Gastrocnemius medialis (tissue), 4 donors: ENCODE results near the gene MOB3B. TPM values are rescaled to one million over a fixed set of nuclear protein-coding genes. Genes with fewer than 3 reads are reported as not detected.

Source experiments
- ATAC-seq, 2 donors: fragments of 150-250 bp; one replicate each; pipeline ENCODE4 v1.9.1; 2016
- DNase-seq, 2 donors: peaks; one replicate each; pipeline ENCODE4 v3.0.0-alpha.2; 2019
- H3K27ac ChIP-seq, 4 donors: fragments of 200-600 bp; sonication (generic); 1 replicate in 1 of 4; 2 replicates in 3 of 4; pipeline ENCODE4 v1.5.1; 2016 to 2018; ENCODE audit warnings: mild to moderate bottlenecking in 2 of 4, moderate library complexity in 1 of 4
- H3K27me3 ChIP-seq, 3 donors: fragments of 200-600 bp; sonication (generic) in 2 of 3; 1 replicate in 1 of 3; 2 replicates in 2 of 3; pipeline versions ENCODE4 v1.5.1 to v1.6.0; 2016 to 2019; ENCODE audit warnings: mild to moderate bottlenecking in 1 of 3, moderate library complexity in 1 of 3
- H3K36me3 ChIP-seq, 2 donors: fragments of 200-600 bp; sonication (generic) in 1 of 2; one replicate each; pipeline ENCODE4 v1.5.1; 2017 to 2018
- H3K4me1 ChIP-seq, 2 donors: fragments of 200-600 bp; sonication (generic) in 1 of 2; one replicate each; pipeline ENCODE4 v1.5.1; 2016 to 2017; ENCODE audit warnings: mild to moderate bottlenecking in 2 of 2
- H3K4me3 ChIP-seq, 4 donors: fragments of 200-600 bp; sonication (generic) in 3 of 4; 1 replicate in 1 of 4; 2 replicates in 3 of 4; pipeline ENCODE4 v1.5.1; 2016 to 2019; ENCODE audit warnings: mild to moderate bottlenecking in 2 of 4
- H3K9me3 ChIP-seq, 3 donors: fragments of 200-600 bp; sonication (generic) in 2 of 3; 1 replicate in 1 of 3; 2 replicates in 2 of 3; pipeline ENCODE4 v1.5.1; 2016 to 2019
- POLR2A ChIP-seq, 2 donors: fragments of 450-650 bp; IDR thresholded peaks; one replicate each; pipeline ENCODE4 v1.6.1; 2017; ENCODE audit warnings: antibody characterized with exemption in 2 of 2, mild to moderate bottlenecking in 2 of 2, moderate library complexity in 2 of 2
- in situ Hi-C, 4 donors: fragments of 200-750 bp; cut with MboI; loops; one replicate each; pipeline versions ENCODE4 v1.15.0 to v1.8.0; 2017; ENCODE audit warnings: low sequenced_read_pairs in 4 of 4
- intact Hi-C: fragments of 100-400 bp; cut with DNase I; formaldehyde crosslinking; loops from one replicate; pipeline ENCODE4 v1.15.1; 2023; ENCODE audit warnings: low total_unique reads
- total RNA-seq, 4 donors: library from RNA; depleted of rRNA; stranded (reverse); fragments of >200 nt; gene quantifications; one replicate each; pipeline versions ENCODE4 v1.1.0 to v1.2.3, GENCODE V29; 2016
- TF ChIP-seq, protein P1 (sequence below), 5 experiments: fragments of 450-650 bp in 3 of 5; fragments of 200-600 bp in 2 of 5; sonication (generic) in 2 of 5; IDR thresholded peaks in 4 of 5; conservative IDR thresholded peaks in 1 of 5; 1 replicate in 4 of 5; 2 replicates in 1 of 5; pipeline ENCODE4 v1.5.1; 2016 to 2019; ENCODE audit warnings: antibody characterized with exemption in 5 of 5, mild to moderate bottlenecking in 3 of 5, moderate library complexity in 3 of 5

The MOB3B gene
- total RNA-seq, 4 donors from 2014 or later = 3.4 to 16.3 (median 12.7) TPM

DNA sequence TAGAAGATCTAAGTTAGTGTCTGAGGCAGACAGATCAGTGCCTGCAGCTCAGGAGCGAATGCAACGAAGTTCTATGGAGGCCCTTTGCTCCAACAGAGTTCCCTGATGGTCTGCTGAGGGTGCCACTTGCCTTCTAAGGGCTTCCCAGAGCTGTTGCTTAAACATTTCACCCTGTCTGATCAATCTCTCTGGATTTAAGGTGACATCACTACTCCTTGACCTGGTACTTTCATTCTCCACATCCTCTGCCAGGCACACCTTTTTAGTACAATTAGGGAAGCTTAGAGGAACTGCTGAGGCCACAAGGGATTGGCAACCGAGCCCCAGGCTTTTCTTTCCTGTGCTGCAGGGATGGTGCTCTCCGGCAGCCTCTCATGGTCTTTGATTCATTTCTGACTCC, 99.7 kb downstream of the MOB3B start:
- ATAC-seq (no peak), DNase-seq (no peak)
- H3K27ac ChIP-seq = no peak overlapping the region
- intact Hi-C loops = loop anchor here (10.0 kb wide), 1 partner anchor 95 kb away; no protein-coding TSS in a partner anchor
- peaks cover 11 to 17% of the 10 kb centered on the region in 2 donors for H3K4me1 ChIP-seq
- TF ChIP-seq POLR2A (IDR thresholded peaks at IDR 0.05) = no peak
- TF ChIP-seq, protein P1, sequence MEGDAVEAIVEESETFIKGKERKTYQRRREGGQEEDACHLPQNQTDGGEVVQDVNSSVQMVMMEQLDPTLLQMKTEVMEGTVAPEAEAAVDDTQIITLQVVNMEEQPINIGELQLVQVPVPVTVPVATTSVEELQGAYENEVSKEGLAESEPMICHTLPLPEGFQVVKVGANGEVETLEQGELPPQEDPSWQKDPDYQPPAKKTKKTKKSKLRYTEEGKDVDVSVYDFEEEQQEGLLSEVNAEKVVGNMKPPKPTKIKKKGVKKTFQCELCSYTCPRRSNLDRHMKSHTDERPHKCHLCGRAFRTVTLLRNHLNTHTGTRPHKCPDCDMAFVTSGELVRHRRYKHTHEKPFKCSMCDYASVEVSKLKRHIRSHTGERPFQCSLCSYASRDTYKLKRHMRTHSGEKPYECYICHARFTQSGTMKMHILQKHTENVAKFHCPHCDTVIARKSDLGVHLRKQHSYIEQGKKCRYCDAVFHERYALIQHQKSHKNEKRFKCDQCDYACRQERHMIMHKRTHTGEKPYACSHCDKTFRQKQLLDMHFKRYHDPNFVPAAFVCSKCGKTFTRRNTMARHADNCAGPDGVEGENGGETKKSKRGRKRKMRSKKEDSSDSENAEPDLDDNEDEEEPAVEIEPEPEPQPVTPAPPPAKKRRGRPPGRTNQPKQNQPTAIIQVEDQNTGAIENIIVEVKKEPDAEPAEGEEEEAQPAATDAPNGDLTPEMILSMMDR (IDR thresholded peaks at IDR 0.05 in 4 of 5, conservative IDR thresholded peaks at IDR 0.05 in 1 of 5) = no peak
- no peak overlapping the region for H3K4me3 ChIP-seq
- in situ Hi-C loops = loop anchor here in 1 of 4 donors (10.0 kb wide), 1 partner anchor 45 kb away; no protein-coding TSS in a partner anchor
- H3K9me3 ChIP-seq = no peaks in the 10 kb centered on the region
- no peaks in the 10 kb centered on the region for H3K36me3 ChIP-seq
- H3K27me3 ChIP-seq = no peaks in the 10 kb centered on the region

DNA sequence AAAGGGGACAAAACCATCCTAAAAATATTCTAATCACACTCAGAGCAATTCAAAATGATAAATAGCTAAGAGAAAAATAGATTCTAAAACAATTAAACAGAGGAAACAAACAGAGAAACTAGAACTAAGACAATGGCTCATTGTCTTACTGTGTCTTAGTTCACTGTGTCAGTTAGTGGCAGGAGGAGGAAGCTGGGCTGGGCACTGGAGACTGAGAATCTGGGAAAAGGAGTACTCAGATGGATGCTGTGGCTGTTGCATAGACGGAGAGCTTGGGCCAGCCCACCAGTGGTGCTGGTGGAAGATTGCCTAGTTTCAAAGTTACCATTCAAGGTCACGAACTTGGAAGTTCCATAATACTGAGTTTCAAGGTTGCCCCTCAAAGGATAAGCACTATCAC, 100.2 kb downstream of the MOB3B start:
- H3K4me1 ChIP-seq = peaks cover 11 to 17% of the 10 kb centered on the region in 2 donors
- no peak overlapping the region for H3K27ac ChIP-seq
- no peaks in the 10 kb centered on the region for H3K27me3 ChIP-seq
- H3K4me3 ChIP-seq = no peak overlapping the region
- TF ChIP-seq, protein P1 (IDR thresholded peaks at IDR 0.05 in 4 of 5, conservative IDR thresholded peaks at IDR 0.05 in 1 of 5) = no peak
- no peak for TF ChIP-seq POLR2A (IDR thresholded peaks at IDR 0.05)
- in situ Hi-C loops (loop anchor here in 1 of 4 donors (10.0 kb wide), 1 partner anchor 45 kb away; no protein-coding TSS in a partner anchor), intact Hi-C loops (no loop called here)
- no peak for ATAC-seq
- no peaks in the 10 kb centered on the region for H3K9me3 ChIP-seq
- no peaks in the 10 kb centered on the region for H3K36me3 ChIP-seq
- no peak for DNase-seq

DNA sequence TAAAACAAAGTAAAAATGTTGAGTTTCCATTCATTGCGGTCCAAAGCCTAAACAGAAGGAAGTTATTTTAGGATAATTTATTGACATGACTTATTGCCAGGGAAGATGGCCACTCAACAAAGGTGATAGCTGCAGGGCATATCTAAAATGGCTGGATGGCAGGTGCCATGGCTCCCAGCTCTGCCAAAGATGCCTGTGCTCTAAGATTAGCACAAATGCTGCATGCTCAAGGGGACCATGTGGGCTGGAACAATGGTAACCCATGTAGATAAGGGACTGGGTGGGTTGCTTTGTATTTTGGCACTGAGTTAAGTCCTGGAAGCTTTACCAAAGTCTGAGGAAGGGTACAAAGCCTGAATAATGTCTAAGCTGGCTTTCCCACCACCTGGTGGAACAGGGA, 101.1 kb downstream of the MOB3B start:
- Histone ChIP-seq H3K27me3 (no peaks in the 10 kb centered on the region), H3K4me3 (no peak overlapping the region), H3K36me3 (no peaks in the 10 kb centered on the region), H3K9me3 (no peaks in the 10 kb centered on the region), H3K4me1 (peaks cover 11 to 17% of the 10 kb centered on the region in 2 donors), H3K27ac (no peak overlapping the region)
- no peak for ATAC-seq
- no peak for DNase-seq
- no peak for TF ChIP-seq POLR2A (IDR thresholded peaks at IDR 0.05)
- intact Hi-C loops (no loop called here), in situ Hi-C loops (loop anchor here in 1 of 4 donors (10.0 kb wide), 1 partner anchor 46 kb away; no protein-coding TSS in a partner anchor)

DNA sequence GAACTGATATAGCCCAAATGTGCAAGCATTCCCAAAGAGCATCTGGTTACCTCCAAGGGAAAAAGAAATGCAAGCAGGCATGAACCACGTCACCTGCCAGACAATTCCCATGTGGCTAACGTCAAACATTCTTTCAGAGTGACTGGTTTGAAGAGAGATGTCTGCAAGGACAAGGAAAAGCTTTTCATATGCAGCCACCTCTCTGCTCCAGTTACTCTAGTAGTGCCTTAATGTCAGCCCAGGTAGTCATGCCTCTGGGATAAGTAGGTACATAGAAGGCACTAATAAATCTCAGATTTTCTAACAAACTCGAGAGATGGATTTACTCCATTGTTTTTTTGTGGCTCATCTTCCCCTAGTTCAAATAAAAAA, 102.4 kb downstream of the MOB3B start:
- Histone ChIP-seq H3K9me3 (no peaks in the 10 kb centered on the region), H3K4me3 (no peak overlapping the region), H3K4me1 (peaks cover 10 to 11% of the 10 kb centered on the region in 2 donors), H3K36me3 (no peaks in the 10 kb centered on the region), H3K27ac (no peak overlapping the region), H3K27me3 (no peaks in the 10 kb centered on the region)
- ATAC-seq = peak in 1 of 2 donors; percentile 65
- TF ChIP-seq, protein P1 (IDR thresholded peaks at IDR 0.05 in 4 of 5, conservative IDR thresholded peaks at IDR 0.05 in 1 of 5) = no peak
- TF ChIP-seq POLR2A (IDR thresholded peaks at IDR 0.05) = no peak
- intact Hi-C loops = no loop called here
- DNase-seq = no peak
- in situ Hi-C loops = loop anchor here in 1 of 4 donors (10.0 kb wide), 1 partner anchor 48 kb away; no protein-coding TSS in a partner anchor

DNA sequence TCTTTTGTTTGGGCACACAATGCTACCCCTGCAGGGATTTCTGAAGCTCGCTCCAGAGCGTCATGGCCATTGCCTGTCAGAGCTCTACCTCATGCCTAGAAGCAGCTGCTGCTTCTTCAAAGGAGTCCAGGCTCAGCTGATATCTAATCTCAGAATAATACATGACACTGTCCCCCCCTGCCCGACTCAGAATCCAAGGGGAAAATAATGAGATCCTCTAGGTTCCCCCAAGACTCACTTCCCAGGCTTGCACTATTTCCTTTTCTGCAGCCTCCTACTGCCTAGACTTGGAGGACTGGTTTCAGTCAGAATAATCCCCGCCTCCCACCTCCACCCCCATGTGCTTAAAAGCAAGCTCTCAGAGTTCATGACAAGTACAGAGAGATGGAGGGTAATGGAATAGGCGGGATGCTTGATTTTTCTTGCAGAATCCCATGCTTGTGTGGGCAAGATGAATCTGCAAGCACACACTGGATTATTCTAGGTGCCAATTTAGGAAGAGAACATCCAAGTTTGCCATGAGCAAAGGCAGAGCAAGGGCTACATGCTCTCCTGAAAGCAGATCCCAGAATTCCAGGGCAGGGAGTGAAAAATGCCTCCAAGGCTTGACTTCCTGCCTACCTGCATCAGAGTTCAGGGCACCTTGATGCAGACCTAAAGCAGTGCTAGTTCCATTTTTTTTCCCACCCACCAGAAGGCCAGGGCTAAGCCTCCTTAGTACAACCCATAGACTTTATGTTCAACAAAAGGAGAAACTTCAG, 102.9 kb downstream of the MOB3B start:
- Histone ChIP-seq H3K4me1 (peaks cover 4 to 11% of the 10 kb centered on the region in 2 donors), H3K4me3 (no peak overlapping the region), H3K36me3 (no peaks in the 10 kb centered on the region), H3K27ac (no peak overlapping the region), H3K9me3 (no peaks in the 10 kb centered on the region), H3K27me3 (no peaks in the 10 kb centered on the region)
- ATAC-seq = no peak
- intact Hi-C loops (no loop called here), in situ Hi-C loops (loop anchor here in 1 of 4 donors (10.0 kb wide), 1 partner anchor 48 kb away; no protein-coding TSS in a partner anchor)
- no peak for DNase-seq
- TF ChIP-seq, protein P1 (IDR thresholded peaks at IDR 0.05 in 4 of 5, conservative IDR thresholded peaks at IDR 0.05 in 1 of 5) = no peak
- TF ChIP-seq POLR2A (IDR thresholded peaks at IDR 0.05) = no peak
